Sciatic nerve (tissue), 2 donors: ENCODE results near the gene MGLL. TPM values are rescaled to one million over a fixed set of nuclear protein-coding genes. Genes with fewer than 3 reads are reported as not detected.
"Not testable (repeated sequence)": the region's sequence is repeated elsewhere in the genome, so short reads cannot be mapped to it uniquely, and the experiment has no call there.

ENCODE experiments used
- ATAC-seq: fragments of 200-7000 bp; cut with Tn5 transposase; one replicate; pipeline ENCODE4 v1.9.1; 2020; ENCODE audit warnings: mild to moderate bottlenecking, moderate library complexity
- DNase-seq: peaks from one replicate; pipeline ENCODE4 v3.0.0-alpha.2; 2020; ENCODE audit warnings: low spot score
- intact Hi-C: fragments of 100-400 bp; cut with DNase I; formaldehyde crosslinking; loops from one replicate; pipeline ENCODE4 v1.14.2; 2022
- total RNA-seq: library from RNA; stranded (reverse); fragmentation: NEBNext Ultra II Directional; extraction: Animal tissue kit (Norgen Biotek cat#: 25700); gene quantifications from one replicate; pipeline ENCODE4 v1.2.1, GENCODE V29; 2021
- donor health status: DM: no; HTN: no; CAD: no.
- donor health status: DM: no; HTN: no; CAD: no.

The MGLL gene
- total RNA-seq, 1 donor from 2014 or later: 178 TPM

DNA sequence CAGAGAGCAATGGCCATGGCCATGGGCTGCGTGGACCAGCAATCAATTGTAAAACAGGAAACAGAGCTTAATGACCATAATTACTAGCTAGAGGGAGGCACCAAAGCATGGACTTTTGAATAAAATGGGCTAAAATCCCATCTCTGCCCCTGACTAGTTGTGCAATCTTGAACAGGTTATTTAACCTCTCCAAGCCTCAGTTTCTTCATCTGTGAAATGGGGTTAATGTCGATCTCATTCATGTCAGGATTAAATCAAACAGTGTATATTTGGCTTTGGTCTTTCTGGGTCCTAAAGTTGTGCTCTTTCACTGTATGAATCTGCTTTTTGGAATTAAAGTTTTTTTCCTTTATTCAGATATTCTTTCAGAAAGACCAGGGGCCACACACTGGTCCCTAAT is 113.5 kb downstream of the MGLL start:
- DNase-seq: no peak
- no peak for ATAC-seq
- intact Hi-C loops: no loop called here

DNA sequence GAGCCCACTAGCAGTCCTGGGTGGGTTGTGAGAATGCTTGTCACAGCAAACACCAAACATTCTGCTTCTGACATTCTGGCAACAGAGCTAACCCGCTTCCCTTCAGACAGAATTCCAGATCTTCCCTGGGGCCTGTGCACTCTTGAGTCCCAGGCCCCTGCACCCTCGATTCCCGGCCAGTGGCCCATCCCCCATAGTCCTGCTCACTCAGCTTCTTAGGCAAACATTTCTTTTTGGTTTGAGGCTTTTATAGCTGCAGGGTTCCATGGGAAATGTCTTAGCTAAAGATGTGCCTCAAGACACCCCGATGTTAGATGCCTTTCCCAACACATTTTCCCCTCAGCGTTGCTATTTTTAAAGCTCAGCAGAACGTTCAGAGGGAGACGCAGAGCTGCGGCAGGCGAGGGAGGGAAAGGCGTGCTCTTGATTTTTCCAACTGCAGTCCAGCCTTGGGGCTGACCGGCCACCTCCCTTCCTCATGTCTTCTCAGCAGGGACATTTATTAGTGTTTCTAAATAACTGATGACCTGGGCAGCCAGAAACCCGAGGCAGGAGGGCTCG is 114.4 kb downstream of the MGLL start:
- DNase-seq (peak; percentile 51), ATAC-seq (peak; percentile 33)

DNA sequence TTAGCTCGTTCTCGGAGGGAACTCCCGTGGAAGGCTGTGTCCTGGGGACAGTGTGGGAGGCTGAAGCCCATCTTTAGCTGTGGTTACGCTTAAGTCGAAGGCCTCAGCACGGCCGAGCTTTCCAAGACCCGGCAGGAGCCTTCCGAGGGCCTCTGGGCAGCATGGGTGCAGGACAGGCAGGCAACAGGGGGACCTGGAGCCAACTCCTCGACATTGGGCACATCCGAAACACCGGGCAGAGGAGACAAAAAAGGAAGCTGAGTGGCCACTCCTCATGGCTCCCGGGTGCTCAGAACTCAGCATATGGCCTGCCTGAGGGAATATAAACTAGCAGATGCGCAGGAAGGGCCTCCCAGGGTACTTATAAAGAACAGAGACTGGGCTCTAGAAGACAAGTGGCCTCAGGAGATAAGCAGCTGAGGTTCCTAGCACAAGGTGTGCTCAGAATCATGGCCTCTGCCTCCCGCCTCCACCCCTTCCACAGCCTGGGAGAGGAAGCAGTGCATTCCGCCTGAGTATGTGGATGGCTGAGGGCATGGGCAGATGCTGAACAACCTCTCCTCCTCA is 115.4 kb downstream of the MGLL start:
- peak; percentile 6 for ATAC-seq
- peak; percentile 43 for DNase-seq
- intact Hi-C loops: no loop called here

More for the DNA sequence above, 114.4 kb downstream of the MGLL start:
- intact Hi-C loops: no loop called here

DNA sequence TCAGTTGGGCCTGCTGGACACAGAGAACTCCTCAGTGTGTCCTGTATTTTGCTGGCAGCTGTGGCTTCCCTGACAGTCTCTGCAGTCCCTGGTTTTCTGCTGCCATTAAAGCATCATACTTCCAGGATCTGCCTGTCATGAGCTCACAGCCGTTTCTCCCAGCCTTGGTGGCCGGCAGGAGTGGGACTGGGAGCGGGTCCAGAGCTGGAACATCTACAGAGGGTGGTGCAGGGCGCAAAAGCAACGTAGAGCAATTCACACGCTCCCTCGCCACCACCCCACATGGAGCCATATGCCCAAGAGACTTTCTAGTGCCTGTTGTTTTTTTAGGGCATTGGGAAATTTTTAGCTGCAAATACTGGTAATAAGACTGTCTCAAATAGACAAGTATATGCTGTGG is 116.0 kb downstream of the MGLL start:
- DNase-seq (peak; percentile 63), ATAC-seq (peak; percentile 41)
- intact Hi-C loops: no loop called here

DNA sequence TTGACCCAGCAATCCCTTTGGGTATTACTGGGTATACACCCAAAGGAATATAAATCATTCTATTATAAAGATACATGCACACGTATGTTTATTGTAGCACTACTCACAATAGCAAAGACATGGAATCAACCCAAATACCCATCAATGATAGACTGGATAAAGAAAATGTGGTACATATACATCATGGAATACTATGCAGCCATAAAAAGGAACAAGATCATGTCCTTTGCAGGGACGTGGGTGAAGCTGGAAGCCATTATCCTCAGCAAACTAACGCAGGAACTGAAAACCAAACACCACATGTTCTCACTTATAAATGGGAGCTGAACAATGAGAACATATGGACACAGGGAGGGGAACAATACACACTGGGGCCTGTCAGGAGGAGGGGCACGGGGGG is 117.5 kb downstream of the MGLL start:
- intact Hi-C loops, DNase-seq, ATAC-seq: not testable (repeated sequence)

DNA sequence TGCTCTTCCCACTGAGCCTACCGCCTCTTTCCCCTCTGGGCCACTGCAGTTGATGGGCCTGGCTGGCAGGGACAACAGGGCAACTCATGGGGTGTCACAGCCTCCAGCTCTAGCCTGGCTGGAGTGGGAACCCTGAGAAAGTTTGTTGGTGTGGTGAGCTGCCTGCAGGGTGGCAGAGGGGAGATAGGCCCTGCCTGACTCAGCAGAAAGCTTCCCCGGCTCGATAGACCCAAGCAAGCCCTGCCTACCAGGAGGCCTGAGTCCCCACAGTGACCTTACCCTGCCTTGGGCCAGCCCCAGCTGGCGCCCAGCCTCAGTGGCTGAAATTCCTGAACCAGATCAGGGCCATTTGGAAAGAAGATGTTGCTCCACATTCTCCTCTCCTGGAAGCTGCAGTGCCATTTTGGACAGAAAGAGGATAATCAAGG is 120.2 kb downstream of the MGLL start:
- DNase-seq (peak; percentile 57), ATAC-seq (no peak)
- intact Hi-C loops: no loop called here

DNA sequence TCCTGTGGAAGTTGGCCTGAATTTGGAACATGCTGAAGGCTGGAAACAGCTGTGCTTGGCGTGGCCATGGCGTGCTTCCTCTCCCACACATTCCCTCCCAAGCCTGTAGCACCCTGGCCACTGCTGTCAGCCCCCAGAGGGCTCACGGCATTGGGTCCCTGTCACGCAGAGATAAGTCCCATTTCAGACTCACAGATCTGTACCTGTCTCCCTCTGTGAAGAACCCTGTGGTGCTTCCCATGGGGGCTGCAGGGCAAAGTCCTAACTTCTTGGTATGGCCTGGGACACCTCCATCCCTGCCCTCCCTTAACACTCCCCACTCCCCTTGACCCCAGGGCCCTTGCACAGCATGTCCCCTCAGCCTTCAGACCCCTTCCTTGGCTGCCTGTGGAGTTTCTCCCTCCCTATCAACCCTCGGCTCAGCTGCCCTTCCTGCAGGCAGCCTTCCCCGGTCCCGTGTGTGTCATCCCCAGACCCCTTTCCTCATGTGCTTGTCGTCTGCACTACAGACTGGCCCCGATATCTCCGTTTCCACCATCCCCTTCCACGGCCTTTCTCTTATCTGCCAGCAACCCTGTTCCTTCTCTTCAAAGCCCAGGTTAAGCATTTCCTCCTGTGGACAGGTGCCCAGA is 120.9 kb downstream of the MGLL start:
- DNase-seq: peak; percentile 56
- no peak for ATAC-seq
- intact Hi-C loops: no loop called here

DNA sequence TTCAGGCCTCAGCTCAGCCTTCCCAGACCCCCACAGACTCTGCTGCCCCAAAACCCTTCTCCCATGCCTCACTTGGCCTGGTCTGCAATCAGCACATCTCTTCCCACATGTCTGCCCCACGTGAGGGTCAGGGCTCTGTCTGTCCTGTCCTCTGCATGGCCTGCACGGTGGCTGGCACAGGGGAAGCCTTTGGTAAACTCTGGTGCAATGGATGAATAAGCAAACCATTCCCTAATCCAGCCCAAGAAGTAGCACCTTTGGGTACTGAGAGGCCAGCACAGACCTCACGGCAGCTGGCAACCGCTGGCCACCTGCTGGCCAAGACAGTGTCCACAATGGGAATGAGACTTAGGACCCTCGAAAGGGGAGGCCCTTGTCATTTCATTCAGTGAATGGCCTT is 121.9 kb downstream of the MGLL start:
- DNase-seq: peak; percentile 39
- ATAC-seq: no peak
- intact Hi-C loops: no loop called here

DNA sequence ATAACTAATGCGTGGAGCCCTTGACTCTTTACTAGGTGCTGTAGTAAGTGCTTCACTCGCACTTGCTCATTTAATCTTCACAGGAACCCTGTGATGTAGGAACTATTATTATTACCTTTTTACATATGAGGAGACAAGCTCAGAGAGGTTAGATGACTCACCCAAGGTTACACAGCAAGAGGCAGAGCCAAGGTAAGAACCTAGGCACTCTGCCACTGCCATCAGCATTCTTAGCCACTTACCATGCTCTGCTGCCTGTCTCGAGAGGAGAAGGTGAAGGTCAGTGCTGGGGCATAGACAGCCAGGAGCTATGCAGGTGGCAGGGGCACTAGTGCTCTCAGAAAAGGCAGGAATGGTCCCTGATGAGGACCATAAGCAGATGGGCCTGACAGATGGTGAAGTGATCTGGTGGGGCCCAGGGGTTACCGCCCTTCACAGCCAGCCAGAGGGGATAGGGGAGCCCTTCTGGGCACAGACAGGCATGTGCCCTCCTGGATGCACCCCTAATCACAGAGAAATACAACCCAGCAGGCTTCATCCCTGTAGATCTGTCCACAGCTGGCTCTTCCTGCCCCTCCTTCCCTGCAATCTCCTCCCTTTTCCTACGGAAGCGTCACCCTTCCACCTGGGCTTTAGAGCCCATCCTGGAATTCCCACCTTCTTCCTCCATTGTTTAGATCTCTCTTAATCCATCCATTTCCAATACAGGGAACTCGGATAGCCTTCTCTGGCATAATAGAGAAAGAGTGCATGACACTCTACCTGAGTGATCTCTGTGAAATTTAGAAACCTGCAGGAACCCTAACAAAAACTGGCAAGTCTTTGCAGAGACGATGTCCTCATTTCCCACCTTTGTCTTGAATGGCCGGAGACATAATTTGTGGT is 122.7 kb downstream of the MGLL start:
- DNase-seq (peak; percentile 23), ATAC-seq (no peak)

DNA sequence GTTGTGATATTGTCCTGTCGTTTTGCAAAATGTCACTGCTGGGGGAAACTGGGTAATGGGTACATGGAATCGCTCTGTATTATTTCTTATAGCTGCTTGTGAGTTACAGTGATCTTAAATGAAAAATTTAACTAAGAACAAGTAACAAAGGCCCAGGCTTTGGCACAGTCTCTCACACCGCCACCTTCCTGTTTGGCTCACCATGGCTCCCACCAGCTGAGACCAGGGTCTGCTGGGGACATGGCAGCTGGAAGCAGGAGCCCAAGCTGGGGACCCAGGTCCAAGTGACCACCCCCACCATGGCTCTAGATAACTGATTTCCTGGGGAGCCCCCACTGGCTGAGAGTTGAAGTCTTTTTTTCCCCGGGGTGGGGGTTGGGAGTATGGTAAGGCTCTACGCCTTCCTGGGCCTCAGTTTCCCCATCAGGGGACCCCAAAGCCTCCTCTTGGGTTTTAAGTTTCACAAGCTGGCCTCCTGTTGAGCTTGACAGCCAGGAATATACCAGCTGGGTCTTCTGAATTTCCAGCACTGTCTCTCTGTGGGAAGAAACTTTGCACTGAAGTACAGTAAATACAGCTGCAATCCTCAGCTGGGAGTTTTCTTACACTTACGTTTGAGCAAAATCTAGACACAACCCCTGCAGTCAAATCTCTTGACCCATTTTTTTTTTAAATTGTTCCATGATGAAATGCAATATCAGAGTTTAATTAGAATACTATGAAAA is 123.5 kb downstream of the MGLL start:
- no peak for ATAC-seq
- DNase-seq: peak; percentile 56
- intact Hi-C loops: no loop called here

More for the DNA sequence above, 122.7 kb downstream of the MGLL start:
- intact Hi-C loops: no loop called here

DNA sequence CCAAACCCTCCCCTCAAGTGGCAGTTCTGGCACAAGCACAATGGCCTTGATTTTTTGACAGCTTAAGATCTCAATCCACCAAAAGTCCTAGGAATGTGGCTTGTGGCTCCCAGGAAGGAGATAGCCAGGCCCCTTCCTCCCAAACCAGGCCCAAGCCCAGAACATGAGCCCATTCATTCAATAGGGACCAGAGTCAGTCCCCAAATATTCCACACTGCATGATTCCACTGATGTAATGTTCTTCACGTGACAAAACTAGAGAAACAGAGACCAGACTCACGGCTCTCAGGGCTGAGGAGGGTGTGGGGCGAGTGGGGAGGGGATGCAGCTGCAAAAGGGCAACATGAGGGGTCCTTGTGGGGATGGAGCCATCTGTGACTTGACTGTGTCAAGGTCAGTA is 124.0 kb downstream of the MGLL start:
- intact Hi-C loops: no loop called here
- peak; percentile 24 for ATAC-seq
- peak; percentile 54 for DNase-seq

DNA sequence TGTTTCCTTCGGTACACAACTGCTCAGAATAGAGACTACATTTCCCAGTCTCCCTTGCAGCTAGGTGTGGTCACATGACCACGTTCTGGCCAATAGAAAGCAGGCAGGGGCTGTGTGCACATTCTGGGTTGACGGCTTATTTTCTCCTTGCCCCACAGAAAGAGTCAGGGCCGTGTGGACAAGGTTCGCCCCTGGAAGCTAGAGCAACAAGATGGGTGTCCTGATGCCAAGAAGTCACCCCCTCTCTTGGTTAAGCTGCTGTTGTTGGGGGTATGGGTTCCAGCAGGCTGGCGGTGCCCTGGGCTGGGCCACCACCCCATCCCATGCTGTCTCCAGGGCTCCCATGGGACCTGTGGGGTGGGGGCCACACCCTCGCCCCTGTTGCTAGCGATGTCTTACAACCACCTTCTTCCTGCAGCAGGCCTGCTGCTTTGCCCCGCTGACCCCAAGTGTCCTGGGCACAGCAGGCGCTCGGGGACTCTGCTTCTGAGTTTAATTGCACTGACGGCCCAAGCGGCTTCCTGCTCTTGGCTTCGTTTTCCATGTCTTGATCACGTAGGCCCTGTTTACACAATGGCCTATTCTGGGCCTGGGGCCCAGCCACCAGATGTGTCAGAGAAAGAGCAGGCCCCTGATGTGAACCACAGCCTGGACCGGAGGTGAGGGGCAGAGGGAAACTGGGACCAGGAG is 124.6 kb downstream of the MGLL start:
- DNase-seq (peak; percentile 86), ATAC-seq (peak; percentile 90)
- intact Hi-C loops: no loop called here

DNA sequence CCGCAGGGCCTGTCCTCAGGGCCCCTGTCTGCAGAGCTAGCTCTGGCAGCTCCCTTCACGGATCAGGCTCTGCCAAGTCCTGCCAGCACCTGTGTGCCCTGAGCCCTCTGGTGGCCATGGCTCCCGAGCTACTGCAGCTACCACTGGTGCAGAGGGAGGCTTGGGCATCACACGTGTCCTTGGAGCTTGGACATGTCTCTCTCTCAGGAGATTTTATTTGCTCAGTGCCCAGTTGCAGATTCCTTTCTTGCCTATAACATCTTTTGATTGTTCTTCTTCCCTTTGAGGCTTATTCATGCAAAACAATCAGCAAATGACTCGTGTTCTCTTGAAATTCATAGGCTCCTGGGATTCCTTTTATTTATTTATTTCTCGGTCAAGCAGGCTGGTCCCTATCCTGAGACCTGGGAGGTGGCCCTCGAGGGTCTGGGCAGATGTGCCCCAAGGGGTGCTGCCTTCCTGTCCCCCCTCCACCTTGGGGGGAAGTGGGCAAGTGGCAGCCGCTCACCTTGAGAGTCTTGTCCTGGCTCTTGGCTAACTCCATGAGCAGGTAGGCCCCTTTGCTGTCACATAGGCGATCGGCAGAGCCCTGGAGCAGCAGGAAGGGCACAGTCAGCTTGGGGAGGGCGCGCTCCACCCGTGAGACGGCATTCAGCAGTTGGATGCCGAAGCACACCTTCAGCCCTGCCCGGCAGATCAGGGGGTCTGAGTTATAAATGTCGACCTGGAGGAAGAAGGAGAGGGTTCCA is 127.7 kb downstream of the MGLL start:
- no peak for ATAC-seq
- peak; percentile 55 for DNase-seq
- intact Hi-C loops: no loop called here

DNA sequence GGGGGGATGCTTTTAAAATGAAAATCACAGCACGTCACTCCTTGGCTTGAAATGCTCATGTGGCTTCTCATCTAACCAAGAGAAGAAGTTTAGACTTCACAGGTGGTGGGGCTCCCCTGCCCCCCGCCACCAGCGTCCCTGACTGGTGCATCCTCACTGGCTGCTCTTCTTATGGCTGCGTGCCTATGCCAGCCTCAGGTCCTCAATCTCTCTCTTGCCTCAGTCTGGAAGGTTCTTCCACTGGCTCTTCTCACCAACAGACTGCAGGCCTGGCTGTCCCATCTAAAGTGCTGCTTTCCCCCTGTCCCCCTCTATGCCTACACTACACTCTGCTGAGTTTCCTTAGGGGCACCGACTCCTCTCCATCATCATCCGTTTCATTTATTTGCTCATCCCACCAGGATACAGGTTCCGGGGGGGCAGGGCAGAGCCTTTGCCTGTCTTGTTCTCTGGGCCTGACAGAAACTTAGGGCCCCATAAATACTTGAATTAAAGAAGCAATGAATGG is 128.9 kb downstream of the MGLL start:
- DNase-seq: no peak
- no peak for ATAC-seq
- intact Hi-C loops: no loop called here

DNA sequence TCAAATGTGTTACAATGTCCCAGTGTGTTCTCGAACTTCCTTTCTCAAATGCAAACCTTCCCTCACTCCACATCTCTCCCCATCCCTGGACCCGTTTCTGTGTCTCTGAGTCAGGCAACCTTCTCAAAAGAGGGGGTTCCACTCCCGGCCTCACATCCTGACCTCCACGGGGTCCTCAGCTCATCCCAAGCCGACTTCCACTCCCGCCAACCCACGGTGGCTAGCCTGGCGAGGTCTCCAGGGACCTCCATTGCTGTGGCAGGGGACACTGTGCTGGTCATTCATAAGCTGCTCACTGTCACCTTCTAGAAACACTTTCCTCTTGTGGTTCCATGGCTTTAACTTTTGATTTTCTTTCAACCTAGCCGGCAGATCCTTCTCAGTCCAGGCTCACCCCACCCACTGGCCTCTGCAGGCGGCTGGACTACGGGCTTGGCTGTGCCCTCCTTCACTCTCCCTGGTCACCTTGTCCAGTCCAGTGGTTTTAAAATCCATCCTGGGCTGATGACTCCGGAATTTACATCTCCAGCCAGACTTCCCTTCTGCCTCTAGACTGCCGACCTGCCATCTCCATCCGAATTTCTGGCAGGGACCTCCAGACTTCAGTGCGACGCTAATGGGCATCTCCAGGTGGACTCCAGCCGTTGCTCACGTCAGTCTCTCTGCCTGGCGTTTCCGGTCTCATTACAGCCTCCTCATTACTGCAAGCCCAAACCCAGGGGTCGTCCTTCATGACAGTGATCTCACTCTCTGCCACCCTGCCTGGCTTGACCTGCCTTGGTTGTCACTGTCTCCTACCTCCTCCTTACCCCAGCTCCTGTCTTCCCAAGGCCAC is 129.6 kb downstream of the MGLL start:
- intact Hi-C loops: no loop called here

DNA sequence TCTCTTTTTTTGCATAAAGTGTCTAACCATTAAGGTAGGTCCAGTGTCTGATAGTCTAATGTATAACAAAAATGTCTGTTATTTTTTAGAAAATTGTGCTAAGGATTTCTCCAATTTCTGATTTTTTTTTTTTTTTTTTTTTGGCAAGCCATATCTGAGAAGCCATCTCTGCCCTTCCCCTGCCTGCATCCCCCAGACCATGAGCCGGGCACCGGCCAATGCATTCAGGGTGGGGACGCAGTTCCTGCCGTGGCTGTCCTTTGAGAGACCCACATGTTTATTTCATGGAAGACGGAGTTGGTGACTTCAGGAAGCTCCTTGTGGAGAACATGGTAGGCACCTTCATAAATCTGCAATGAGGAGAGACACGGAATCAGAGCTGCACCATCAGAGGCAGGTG is 130.3 kb downstream of the MGLL start:
- DNase-seq: no peak
- ATAC-seq: no peak
- intact Hi-C loops: no loop called here

More for the DNA sequence above, 129.6 kb downstream of the MGLL start:
- DNase-seq (no peak), ATAC-seq (no peak)

DNA sequence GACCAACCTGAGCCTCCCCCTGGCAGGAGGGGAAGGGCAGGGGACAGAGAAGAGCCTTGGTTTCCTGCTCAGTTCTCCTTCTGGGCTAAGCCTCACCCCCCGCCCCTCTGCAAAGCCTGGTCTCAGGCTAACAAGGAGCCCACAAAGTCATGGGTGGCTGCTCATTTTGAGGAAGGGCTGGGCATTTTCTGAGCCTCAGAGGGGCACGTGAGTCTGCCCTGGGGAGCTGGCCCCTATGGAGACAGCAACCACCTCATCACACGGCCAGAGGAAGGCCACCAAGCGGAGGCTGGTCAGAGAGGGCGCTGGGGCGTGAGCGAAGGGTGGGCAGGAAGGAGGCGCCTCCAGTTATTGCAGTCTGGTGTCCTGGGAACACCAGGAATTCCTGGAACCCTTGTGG is 130.8 kb downstream of the MGLL start:
- no peak for DNase-seq
- intact Hi-C loops: no loop called here

More for the DNA sequence above, 130.8 kb downstream of the MGLL start:
- ATAC-seq: peak; percentile 16
